Adrenal gland (tissue), 12 donors: Measurements from ENCODE around the gene LCN10. TPM values are rescaled to one million over a fixed set of nuclear protein-coding genes. Genes with fewer than 3 reads are reported as not detected.

Source experiments
- DNase-seq, 7 donors: peaks; one replicate each; pipeline ENCODE4 v3.0.0-alpha.2; 2019 to 2020
- H3K27ac ChIP-seq, 5 donors: fragments of 200-600 bp; sonication (generic) in 4 of 5; 1 replicate in 3 of 5; 2 replicates in 2 of 5; pipeline versions ENCODE4 v1.5.1 to v1.8.0; 2016 to 2020; ENCODE audit warnings: mild to moderate bottlenecking in 1 of 5
- H3K27me3 ChIP-seq: fragments of 200-600 bp; 2 replicates; pipeline ENCODE4 v1.8.0; 2021
- H3K36me3 ChIP-seq, 2 donors: fragments of 200-600 bp; replicated peaks in 1 of 2; 1 replicate in 1 of 2; 2 replicates in 1 of 2; pipeline versions ENCODE4 v1.5.1 to v1.8.0; 2018 to 2022
- H3K4me1 ChIP-seq, 2 donors: fragments of 200-600 bp; replicated peaks in 1 of 2; 1 replicate in 1 of 2; 2 replicates in 1 of 2; pipeline versions ENCODE4 v1.5.1 to v1.8.0; 2018 to 2021
- H3K4me3 ChIP-seq, 4 donors: fragments of 200-600 bp; sonication (generic) in 3 of 4; one replicate each; pipeline ENCODE4 v1.5.1; 2016 to 2018
- H3K9me3 ChIP-seq, 3 donors: fragments of 200-600 bp; sonication (generic) in 1 of 3; replicated peaks in 1 of 3; 1 replicate in 2 of 3; 2 replicates in 1 of 3; pipeline versions ENCODE4 v1.5.1 to v1.8.0; 2016 to 2021
- CTCF ChIP-seq, 6 experiments: fragments of 450-650 bp in 4 of 6; fragments of 200-600 bp in 2 of 6; sonication (generic) in 1 of 6; IDR thresholded peaks; 1 replicate in 5 of 6; 2 replicates in 1 of 6; pipeline versions ENCODE4 v1.5.1 to v1.8.0; 2016 to 2021; ENCODE audit warnings: antibody characterized with exemption in 6 of 6, mild to moderate bottlenecking in 2 of 6, moderate library complexity in 1 of 6
- POLR2A ChIP-seq, 2 donors: fragments of 450-650 bp; IDR thresholded peaks; one replicate each; pipeline ENCODE4 v1.6.1; 2017; ENCODE audit warnings: antibody characterized with exemption in 2 of 2, mild to moderate bottlenecking in 2 of 2, moderate library complexity in 1 of 2
- WGBS, 4 donors: extraction: QIAGEN DNeasy Blood & Tissue Kit in 2 of 4; methylation state at CpG; one replicate each; pipeline versions ENCODE4 v1.1.5 to v1.1.7; 2013 to 2017; 5-methylcytosine and 5-hydroxymethylcytosine counted together
- intact Hi-C, 2 donors: fragments of 100-400 bp; cut with DNase I; formaldehyde crosslinking; loops; one replicate each; pipeline versions ENCODE4 v1.14.1 to v1.15.0; 2022 to 2023
- polyA plus RNA-seq, 3 donors: library from polyadenylated mRNA; stranded (reverse); fragments of 200-250 nt in 2 of 3; fragments of 350-450 nt in 1 of 3; fragmentation: Illumina TruSeq in 1 of 3; extraction: RNeasy Lipid Tissue Mini Kit (QIAGEN cat#74804) in 1 of 3; gene quantifications; one replicate each; pipeline ENCODE4 v1.2.3, GENCODE V29; 2013 to 2014
- total RNA-seq, 9 donors: library from RNA; depleted of rRNA in 4 of 9; stranded (reverse); fragments of >200 nt in 4 of 9; fragments of 120-200 nt in 1 of 9; fragmentation: NEBNext Ultra II Directional in 1 of 9; extraction: Animal tissue kit (Norgen Biotek cat#: 25700) in 1 of 9; gene quantifications; one replicate each; pipeline versions ENCODE4 v1.1.0 to v1.2.4, GENCODE V29; 2013 to 2023
- donor health status: healthy with polysubstance abuse.
- donor health status: Bipolar disorder and iron deficiency.
- donor health status: DM: yes; HTN: yes; CAD: no.
- donor health status: DM: no; HTN: no; CAD: no.
- donor health status: DM: no; HTN: no; CAD: no.
- donor health status: DM: yes; HTN: yes; CAD: no.

The LCN10 gene
- total and polyA plus RNA-seq, 12 donors: 0.11 to 9.5 (median 0.84) TPM; not detected in 6

- peaks cover 13% of the 10 kb centered on the region for H3K27me3 ChIP-seq
- H3K36me3 ChIP-seq: no peaks in the 10 kb centered on the region
- H3K4me3 ChIP-seq: no peak overlapping the region
- no peaks in the 10 kb centered on the region for H3K9me3 ChIP-seq
- no peaks in the 10 kb centered on the region for H3K4me1 ChIP-seq
- H3K27ac ChIP-seq: no peak overlapping the region
- DNase-seq: no peak
- intact Hi-C loops: no loop called here
- WGBS, 4 donors: 34 to 64% (median 46%) methylated on average over 8 to 10 of the region's 10 CpGs
- TF ChIP-seq CTCF (IDR thresholded peaks at IDR 0.05): no peak
- TF ChIP-seq POLR2A (IDR thresholded peaks at IDR 0.05): no peak
These were observed 41.1 kb downstream of the LCN10 start for GRCh38 chr9:136701668-136702053.

- WGBS, 4 donors: 34 to 52% (median 39%) methylated on average over 23 to 38 of the region's 38 CpGs
- Histone ChIP-seq H3K4me1 (no peaks in the 10 kb centered on the region), H3K9me3 (no peaks in the 10 kb centered on the region), H3K4me3 (no peak overlapping the region), H3K36me3 (no peaks in the 10 kb centered on the region), H3K27ac (no peak overlapping the region), H3K27me3 (peaks cover 13% of the 10 kb centered on the region)
- no peak for DNase-seq
- intact Hi-C loops: no loop called here
- TF ChIP-seq CTCF (IDR thresholded peaks at IDR 0.05) (no peak), POLR2A (IDR thresholded peaks at IDR 0.05) (no peak)
These were observed 41.6 kb downstream of the LCN10 start for GRCh38 chr9:136700959-136701667.

GRCh38 chr9:136700304-136700703 is 42.4 kb downstream of the LCN10 start:
- intact Hi-C loops: no loop called here
- Histone ChIP-seq H3K27me3 (peaks cover 13% of the 10 kb centered on the region), H3K9me3 (no peaks in the 10 kb centered on the region), H3K36me3 (no peaks in the 10 kb centered on the region), H3K27ac (no peak overlapping the region), H3K4me1 (no peaks in the 10 kb centered on the region), H3K4me3 (no peak overlapping the region)
- TF ChIP-seq POLR2A (IDR thresholded peaks at IDR 0.05) (no peak), CTCF (IDR thresholded peaks at IDR 0.05) (no peak)
- WGBS, 4 donors: 69 to 77% (median 71%) methylated on average over 13 of the region's 13 CpGs
- no peak for DNase-seq

- TF ChIP-seq POLR2A (IDR thresholded peaks at IDR 0.05): no peak
- no peak for TF ChIP-seq CTCF (IDR thresholded peaks at IDR 0.05)
- H3K27ac ChIP-seq: no peak overlapping the region
- intact Hi-C loops: no loop called here
- H3K36me3 ChIP-seq: no peaks in the 10 kb centered on the region
- H3K4me3 ChIP-seq: no peak overlapping the region
- H3K27me3 ChIP-seq: peaks cover 13% of the 10 kb centered on the region
- no peaks in the 10 kb centered on the region for H3K9me3 ChIP-seq
- WGBS, 4 donors: 84 to 91% (median 85%) methylated on average over 10 to 11 of the region's 11 CpGs
- no peak for DNase-seq
- H3K4me1 ChIP-seq: peaks cover 0 to 3% of the 10 kb centered on the region in 2 donors
These were observed 44.0 kb downstream of the LCN10 start for GRCh38 chr9:136698635-136699246.
